Ovary (tissue), 9 donors: ENCODE results near the gene SART1. TPM values are rescaled to one million over a fixed set of nuclear protein-coding genes. Genes with fewer than 3 reads are reported as not detected.

Source experiments
- DNase-seq, 5 donors: peaks; one replicate each; pipeline ENCODE4 v3.0.0-alpha.2; 2019 to 2020
- H3K27ac ChIP-seq, 2 donors: fragments of 200-600 bp; one replicate each; pipeline versions ENCODE4 v1.5.1 to v1.8.0; 2019 to 2022
- H3K27me3 ChIP-seq: fragments of 200-600 bp; one replicate; pipeline ENCODE4 v1.8.0; 2022
- H3K36me3 ChIP-seq: fragments of 200-600 bp; sonication (generic); one replicate; pipeline ENCODE4 v1.5.1; 2019
- H3K4me1 ChIP-seq: one replicate; pipeline ENCODE4 v1.8.1; 2013; ENCODE audit warnings: mild to moderate bottlenecking, moderate library complexity; ENCODE audit not compliant: insufficient read depth
- H3K4me3 ChIP-seq: fragments of 200-600 bp; sonication (generic); one replicate; pipeline ENCODE4 v1.5.1; 2017
- H3K9me3 ChIP-seq, 2 donors: fragments of 200-600 bp in 1 of 2; sonication (generic) in 1 of 2; one replicate each; pipeline versions ENCODE4 v1.5.1 to v1.8.1; 2013 to 2019; ENCODE audit warnings: mild to moderate bottlenecking in 1 of 2, moderate library complexity in 1 of 2
- EP300 ChIP-seq: sonication (generic); formaldehyde crosslinking; IDR thresholded peaks from one replicate; pipeline ENCODE4 v1.6.1; 2017; ENCODE audit warnings: antibody characterized with exemption
- POLR2A ChIP-seq: fragments of 450-650 bp; IDR thresholded peaks from one replicate; pipeline ENCODE4 v1.6.1; 2017; ENCODE audit warnings: antibody characterized with exemption, mild to moderate bottlenecking, moderate library complexity
- WGBS, 3 donors: extraction: QIAGEN DNeasy Blood & Tissue Kit in 1 of 3; methylation state at CpG; one replicate each; pipeline versions ENCODE4 v1.1.5 to v1.1.7; 2013 to 2017; 5-methylcytosine and 5-hydroxymethylcytosine counted together
- intact Hi-C, 4 donors: fragments of 100-400 bp; cut with DNase I; formaldehyde crosslinking; loops; one replicate each; pipeline versions ENCODE4 v1.11.0 to v1.15.1; 2022 to 2023
- polyA plus RNA-seq, 2 donors: library from polyadenylated mRNA; stranded (reverse); fragments of 200-250 nt in 1 of 2; fragments of 350-450 nt in 1 of 2; fragmentation: Illumina TruSeq in 1 of 2; extraction: RNeasy Lipid Tissue Mini Kit (QIAGEN cat#74804) in 1 of 2; gene quantifications; one replicate each; pipeline ENCODE4 v1.2.3, GENCODE V29; 2013 to 2014
- total RNA-seq, 7 donors: library from RNA; depleted of rRNA in 2 of 7; stranded (reverse); fragments of >200 nt in 2 of 7; fragmentation: NEBNext Ultra II Directional in 3 of 7; extraction: Animal tissue kit (Norgen Biotek cat#: 25700) in 3 of 7; gene quantifications; one replicate each; pipeline versions ENCODE4 v1.1.0 to v1.2.4, GENCODE V29; 2016 to 2023
- TF ChIP-seq, protein P1 (sequence below), 3 donors: fragments of 450-650 bp in 2 of 3; fragments of 200-600 bp in 1 of 3; IDR thresholded peaks; one replicate each; pipeline versions ENCODE4 v1.5.1 to v1.8.0; 2016 to 2022; ENCODE audit warnings: antibody characterized with exemption in 3 of 3, mild to moderate bottlenecking in 1 of 3
- donor health status: DM: no; HTN: no; CAD: no; lungs with moderate emphysema.
- donor health status: DM: no; HTN: no; CAD: no.
- donor health status: Bipolar disorder and iron deficiency.
- donor health status: DM: yes; HTN: yes; CAD: no.
- donor health status: DM: no; HTN: no; CAD: no.
- donor health status: DM: yes; HTN: yes; CAD: no.

Gene SART1
- total and polyA plus RNA-seq, 9 donors: 8.8 to 64.9 (median 55.7) TPM

DNA sequence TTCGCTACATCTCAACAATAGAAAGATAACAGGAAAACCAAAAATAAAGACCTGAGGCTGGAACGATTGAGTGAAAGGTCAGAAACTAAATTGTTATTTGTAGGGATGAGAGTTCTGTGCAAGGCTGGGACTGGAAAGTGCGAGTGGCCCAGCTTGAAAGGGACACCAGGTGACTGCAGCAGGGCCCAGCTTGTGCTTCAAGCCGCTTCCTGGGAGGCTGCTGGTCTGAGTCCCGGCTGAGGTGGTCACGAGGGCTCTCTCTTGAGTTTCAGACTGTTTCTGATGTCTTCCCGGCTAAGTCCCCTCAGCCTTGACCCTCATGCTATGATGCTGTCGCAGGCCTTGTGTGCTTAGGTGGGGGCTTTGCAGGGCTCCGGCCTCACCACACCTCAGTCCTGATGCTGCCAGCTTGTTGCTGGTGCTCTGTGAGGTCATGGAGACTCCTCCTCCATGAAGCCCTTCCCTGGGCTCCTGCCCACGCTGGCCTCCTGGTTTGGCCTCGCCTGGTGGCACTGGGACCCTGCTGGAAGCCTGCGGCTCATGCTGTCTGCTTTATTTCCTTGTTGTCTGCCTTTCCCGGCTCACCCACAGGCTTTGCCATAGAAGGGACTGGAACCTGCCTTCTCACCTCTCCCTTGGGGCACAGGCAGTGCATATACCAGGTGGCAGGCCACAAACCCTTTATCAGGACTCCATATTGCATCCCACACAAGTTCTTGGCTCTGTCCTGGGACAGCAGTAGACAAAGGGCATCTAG is 44.8 kb downstream of the SART1 start:
- Histone ChIP-seq H3K27ac (no peak overlapping the region), H3K4me3 (no peak overlapping the region), H3K4me1 (peaks cover 5% of the 10 kb centered on the region), H3K36me3 (no peaks in the 10 kb centered on the region), H3K9me3 (no peaks in the 10 kb centered on the region), H3K27me3 (no peaks in the 10 kb centered on the region)
- WGBS, 3 donors: 67 to 86% (median 77%) methylated on average over 12 to 13 of the region's 13 CpGs
- intact Hi-C loops: no loop called here
- DNase-seq: no peak
- TF ChIP-seq, protein P1, sequence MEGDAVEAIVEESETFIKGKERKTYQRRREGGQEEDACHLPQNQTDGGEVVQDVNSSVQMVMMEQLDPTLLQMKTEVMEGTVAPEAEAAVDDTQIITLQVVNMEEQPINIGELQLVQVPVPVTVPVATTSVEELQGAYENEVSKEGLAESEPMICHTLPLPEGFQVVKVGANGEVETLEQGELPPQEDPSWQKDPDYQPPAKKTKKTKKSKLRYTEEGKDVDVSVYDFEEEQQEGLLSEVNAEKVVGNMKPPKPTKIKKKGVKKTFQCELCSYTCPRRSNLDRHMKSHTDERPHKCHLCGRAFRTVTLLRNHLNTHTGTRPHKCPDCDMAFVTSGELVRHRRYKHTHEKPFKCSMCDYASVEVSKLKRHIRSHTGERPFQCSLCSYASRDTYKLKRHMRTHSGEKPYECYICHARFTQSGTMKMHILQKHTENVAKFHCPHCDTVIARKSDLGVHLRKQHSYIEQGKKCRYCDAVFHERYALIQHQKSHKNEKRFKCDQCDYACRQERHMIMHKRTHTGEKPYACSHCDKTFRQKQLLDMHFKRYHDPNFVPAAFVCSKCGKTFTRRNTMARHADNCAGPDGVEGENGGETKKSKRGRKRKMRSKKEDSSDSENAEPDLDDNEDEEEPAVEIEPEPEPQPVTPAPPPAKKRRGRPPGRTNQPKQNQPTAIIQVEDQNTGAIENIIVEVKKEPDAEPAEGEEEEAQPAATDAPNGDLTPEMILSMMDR (IDR thresholded peaks at IDR 0.05): no peak
- TF ChIP-seq EP300 (no peak), POLR2A (no peak)

DNA sequence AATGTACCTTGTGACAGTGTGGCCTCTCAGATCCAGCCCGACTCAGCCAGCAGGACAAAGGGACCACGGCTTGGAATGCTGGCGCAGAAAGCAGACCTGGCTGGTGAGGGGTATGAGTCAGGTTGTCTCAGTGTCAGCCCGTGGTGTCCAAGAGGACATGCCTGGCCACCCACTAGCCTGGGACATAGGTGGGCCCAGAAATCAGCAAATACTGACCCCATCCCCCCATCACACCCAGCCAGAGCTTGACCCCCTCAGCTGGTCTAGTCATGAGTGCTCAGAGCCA is 45.3 kb downstream of the SART1 start:
- Histone ChIP-seq H3K27ac (no peak overlapping the region), H3K27me3 (no peaks in the 10 kb centered on the region), H3K4me1 (peaks cover 5% of the 10 kb centered on the region), H3K4me3 (no peak overlapping the region), H3K36me3 (no peaks in the 10 kb centered on the region), H3K9me3 (no peaks in the 10 kb centered on the region)
- TF ChIP-seq POLR2A (no peak), EP300 (no peak)
- TF ChIP-seq, protein P1 (IDR thresholded peaks at IDR 0.05): no peak
- WGBS, 3 donors: 68 to 92% (median 75%) methylated on average over 3 to 4 of the region's 4 CpGs
- DNase-seq: no peak
- intact Hi-C loops: no loop called here

DNA sequence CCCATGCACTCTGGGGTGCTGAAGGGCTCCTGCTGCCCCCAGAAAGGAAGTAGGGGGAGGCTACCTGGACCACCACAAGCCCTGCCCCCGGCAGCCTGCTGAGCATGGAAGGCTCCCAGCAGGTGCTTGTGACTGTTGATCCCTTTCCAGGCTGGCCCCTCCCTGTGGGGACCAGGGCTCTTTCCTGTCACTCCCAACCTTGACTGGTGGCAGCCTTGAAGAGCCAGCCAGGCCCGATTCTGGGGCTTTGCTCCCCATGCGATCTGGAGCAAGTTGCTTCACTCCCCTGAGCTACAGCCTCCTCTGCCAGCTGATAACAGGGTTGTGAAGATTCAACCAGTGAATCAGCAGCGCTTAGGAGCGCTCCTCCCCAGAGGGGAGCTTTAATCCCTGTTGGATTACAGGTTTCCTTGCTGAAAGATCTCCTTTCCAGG is 45.7 kb downstream of the SART1 start:
- H3K36me3 ChIP-seq: no peaks in the 10 kb centered on the region
- DNase-seq: no peak
- no peak for TF ChIP-seq POLR2A
- TF ChIP-seq, protein P1 (IDR thresholded peaks at IDR 0.05): no peak
- no peaks in the 10 kb centered on the region for H3K27me3 ChIP-seq
- intact Hi-C loops: no loop called here
- H3K4me1 ChIP-seq: peaks cover 5% of the 10 kb centered on the region
- H3K9me3 ChIP-seq: no peaks in the 10 kb centered on the region
- 29 to 44% (median 41%) methylated on average over 5 of the region's 5 CpGs for WGBS, 3 donors
- H3K27ac ChIP-seq: no peak overlapping the region
- no peak overlapping the region for H3K4me3 ChIP-seq

DNA sequence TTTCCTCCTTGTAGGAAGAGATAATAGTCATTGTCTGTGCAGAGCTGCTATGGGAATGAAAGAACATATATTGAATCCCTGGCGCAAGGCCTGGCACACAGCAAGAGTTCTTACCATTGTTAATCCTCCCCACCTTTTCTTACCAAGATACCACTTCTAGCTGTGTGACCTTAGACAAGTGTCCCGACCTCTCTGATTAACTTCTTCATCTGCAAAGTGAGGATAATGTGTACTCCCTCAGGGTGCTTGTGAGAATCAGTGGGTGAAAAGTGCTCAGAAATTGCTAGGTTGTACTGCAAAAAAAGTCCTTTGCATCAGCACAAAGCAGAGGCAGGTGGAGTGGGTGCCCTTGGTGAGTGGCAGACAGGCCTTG is 46.5 kb downstream of the SART1 start:
- 89 to 98% (median 93%) methylated on average over 2 of the region's 2 CpGs for WGBS, 3 donors
- H3K36me3 ChIP-seq: no peaks in the 10 kb centered on the region
- H3K4me1 ChIP-seq: peaks cover 5% of the 10 kb centered on the region
- intact Hi-C loops: no loop called here
- H3K9me3 ChIP-seq: no peaks in the 10 kb centered on the region
- H3K27ac ChIP-seq: no peak overlapping the region
- no peak for DNase-seq
- no peaks in the 10 kb centered on the region for H3K27me3 ChIP-seq
- H3K4me3 ChIP-seq: no peak overlapping the region
- TF ChIP-seq POLR2A (no peak), EP300 (no peak)
- TF ChIP-seq, protein P1 (IDR thresholded peaks at IDR 0.05): no peak
